ENCODE measurements around the gene YEATS4. TPM values are rescaled to one million over a fixed set of nuclear protein-coding genes. Genes with fewer than 3 reads are reported as not detected.

YEATS4 gene
- total RNA-seq, 1 donor from 2014 or later, result 32.7 TPM

- no peak for DNase-seq (ENCODE audit: low spot score, unreplicated experiment)
- no peak for TF ChIP-seq CTCF (IDR thresholded peaks at IDR 0.05; ENCODE audit: unreplicated experiment)
- Mint-ChIP-seq H3K4me1 (ENCODE audit: low read depth) (peaks cover 57% of the 10 kb centered on the region), H3K9me3 (ENCODE audit: low read depth) (no peaks in the 10 kb centered on the region), H3K36me3 (ENCODE audit: insufficient read depth) (no peaks in the 10 kb centered on the region), H3K4me3 (ENCODE audit: low read depth) (no peak overlapping the region), H3K27me3 (no peaks in the 10 kb centered on the region), H3K27ac (peak overlapping the region; percentile 67)
Observed at GRCh38 chr12:69343357-69343756, 16.2 kb upstream of the YEATS4 start.

- DNase-seq (ENCODE audit: low spot score, unreplicated experiment), result no peak
- H3K4me3 Mint-ChIP-seq (ENCODE audit: low read depth), result no peak overlapping the region
- H3K9me3 Mint-ChIP-seq (ENCODE audit: low read depth), result no peaks in the 10 kb centered on the region
- peaks cover 58% of the 10 kb centered on the region for H3K4me1 Mint-ChIP-seq (ENCODE audit: low read depth)
- no peaks in the 10 kb centered on the region for H3K36me3 Mint-ChIP-seq (ENCODE audit: insufficient read depth)
- no peaks in the 10 kb centered on the region for H3K27me3 Mint-ChIP-seq
- no peak for TF ChIP-seq CTCF (IDR thresholded peaks at IDR 0.05; ENCODE audit: unreplicated experiment)
- H3K27ac Mint-ChIP-seq, result peak overlapping the region; percentile 59
Observed at GRCh38 chr12:69343885-69344612, 15.5 kb upstream of the YEATS4 start.

GRCh38 chr12:69345077-69345476 is 14.5 kb upstream of the YEATS4 start:
- Mint-ChIP-seq H3K9me3 (ENCODE audit: low read depth) (no peaks in the 10 kb centered on the region), H3K27ac (peak overlapping the region; percentile 7), H3K27me3 (no peaks in the 10 kb centered on the region), H3K4me3 (ENCODE audit: low read depth) (no peak overlapping the region), H3K36me3 (ENCODE audit: insufficient read depth) (no peaks in the 10 kb centered on the region), H3K4me1 (ENCODE audit: low read depth) (peaks cover 57% of the 10 kb centered on the region)
- DNase-seq (ENCODE audit: low spot score, unreplicated experiment), result no peak
- TF ChIP-seq CTCF (IDR thresholded peaks at IDR 0.05; ENCODE audit: unreplicated experiment), result no peak

- no peak for DNase-seq (ENCODE audit: low spot score, unreplicated experiment)
- peaks cover 55% of the 10 kb centered on the region for H3K4me1 Mint-ChIP-seq (ENCODE audit: low read depth)
- H3K4me3 Mint-ChIP-seq (ENCODE audit: low read depth), result no peak overlapping the region
- peak overlapping the region; percentile 59 for H3K27ac Mint-ChIP-seq
- no peaks in the 10 kb centered on the region for H3K36me3 Mint-ChIP-seq (ENCODE audit: insufficient read depth)
- no peaks in the 10 kb centered on the region for H3K9me3 Mint-ChIP-seq (ENCODE audit: low read depth)
- TF ChIP-seq CTCF (IDR thresholded peaks at IDR 0.05; ENCODE audit: unreplicated experiment), result no peak
- H3K27me3 Mint-ChIP-seq, result no peaks in the 10 kb centered on the region
Observed at GRCh38 chr12:69345742-69346141, 13.8 kb upstream of the YEATS4 start.

- Mint-ChIP-seq H3K4me1 (ENCODE audit: low read depth) (peaks cover 34% of the 10 kb centered on the region), H3K36me3 (ENCODE audit: insufficient read depth) (no peaks in the 10 kb centered on the region), H3K27ac (peak within 1 kb of the TSS; percentile 75), H3K9me3 (ENCODE audit: low read depth) (no peaks in the 10 kb centered on the region), H3K4me3 (ENCODE audit: low read depth) (peak within 1 kb of the TSS; percentile 47), H3K27me3 (no peaks in the 10 kb centered on the region)
- TF ChIP-seq CTCF (IDR thresholded peaks at IDR 0.05; ENCODE audit: unreplicated experiment), result no peak
- no peak for DNase-seq (ENCODE audit: low spot score, unreplicated experiment)
Observed at GRCh38 chr12:69348162-69348938, 11.2 kb upstream of the YEATS4 start, which contains the start of gene LYZ. TSS of gene LYZ (plus strand) at chr12:69348381. CDS start at chr12:69348409, 28 bp downstream.

All from progenitor cell of endocrine pancreas (in vitro differentiated cells).